ENCODE results near the gene FADS6.

Gene FADS6, protein sequence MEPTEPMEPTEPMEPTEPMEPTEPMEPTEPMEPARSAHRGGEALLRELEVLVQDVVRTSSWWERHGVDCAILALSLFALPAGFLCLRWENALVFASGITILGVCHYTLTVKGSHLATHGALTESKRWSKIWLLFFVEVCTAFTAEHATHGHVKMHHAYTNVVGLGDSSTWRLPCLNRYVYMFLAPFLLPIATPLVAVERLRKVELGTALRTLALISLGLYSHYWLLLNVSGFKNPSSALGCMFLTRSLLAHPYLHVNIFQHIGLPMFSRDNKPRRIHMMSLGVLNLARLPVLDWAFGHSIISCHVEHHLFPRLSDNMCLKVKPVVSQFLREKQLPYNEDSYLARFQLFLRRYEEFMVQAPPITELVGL

DNA sequence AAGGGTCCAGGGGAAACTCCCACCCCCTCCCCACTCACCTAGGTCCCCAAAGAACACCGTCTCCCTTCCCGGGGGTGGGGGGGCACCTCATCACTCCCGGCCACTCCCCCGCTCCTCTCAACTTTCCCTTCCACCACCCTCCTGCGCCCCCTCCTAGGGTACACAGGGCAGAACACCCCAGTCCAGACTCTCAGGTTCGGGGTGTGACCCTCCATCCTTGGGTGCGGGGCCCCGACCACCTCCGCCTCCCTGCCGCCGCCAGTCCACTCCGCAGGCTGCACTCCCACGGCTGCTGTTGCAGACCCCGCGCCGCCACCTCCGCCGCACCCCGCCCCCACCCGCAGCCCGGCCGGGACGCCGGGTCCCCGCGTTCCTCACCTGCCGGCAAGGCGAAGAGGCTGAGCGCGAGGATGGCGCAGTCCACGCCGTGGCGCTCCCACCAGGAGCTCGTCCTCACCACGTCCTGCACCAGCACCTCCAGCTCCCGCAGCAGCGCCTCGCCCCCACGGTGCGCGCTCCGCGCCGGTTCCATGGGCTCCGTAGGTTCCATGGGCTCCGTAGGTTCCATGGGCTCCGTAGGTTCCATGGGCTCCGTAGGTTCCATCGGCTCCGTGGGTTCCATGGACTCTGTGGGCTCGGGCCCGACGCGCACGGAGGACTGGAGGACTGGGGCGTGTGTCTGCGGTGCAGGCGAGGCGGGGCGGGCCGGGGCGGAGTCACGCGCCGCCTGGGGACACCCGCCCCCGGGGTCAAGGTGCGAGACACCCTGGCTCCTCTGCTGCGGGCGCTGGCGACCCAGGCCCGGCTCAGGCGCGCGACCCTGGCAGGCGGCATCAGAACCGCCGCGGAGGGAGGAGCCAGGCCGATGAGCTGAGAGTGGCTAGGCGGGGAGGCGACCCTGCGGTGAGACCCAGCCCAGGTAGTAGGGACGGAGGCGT is at the start of gene FADS6:
Gene FADS6 (minus strand): TSS at position 660 of the 938 bp plus-strand sequence. CDS start 38 bp downstream, at position 622.
- TF ChIP-seq, protein P1, sequence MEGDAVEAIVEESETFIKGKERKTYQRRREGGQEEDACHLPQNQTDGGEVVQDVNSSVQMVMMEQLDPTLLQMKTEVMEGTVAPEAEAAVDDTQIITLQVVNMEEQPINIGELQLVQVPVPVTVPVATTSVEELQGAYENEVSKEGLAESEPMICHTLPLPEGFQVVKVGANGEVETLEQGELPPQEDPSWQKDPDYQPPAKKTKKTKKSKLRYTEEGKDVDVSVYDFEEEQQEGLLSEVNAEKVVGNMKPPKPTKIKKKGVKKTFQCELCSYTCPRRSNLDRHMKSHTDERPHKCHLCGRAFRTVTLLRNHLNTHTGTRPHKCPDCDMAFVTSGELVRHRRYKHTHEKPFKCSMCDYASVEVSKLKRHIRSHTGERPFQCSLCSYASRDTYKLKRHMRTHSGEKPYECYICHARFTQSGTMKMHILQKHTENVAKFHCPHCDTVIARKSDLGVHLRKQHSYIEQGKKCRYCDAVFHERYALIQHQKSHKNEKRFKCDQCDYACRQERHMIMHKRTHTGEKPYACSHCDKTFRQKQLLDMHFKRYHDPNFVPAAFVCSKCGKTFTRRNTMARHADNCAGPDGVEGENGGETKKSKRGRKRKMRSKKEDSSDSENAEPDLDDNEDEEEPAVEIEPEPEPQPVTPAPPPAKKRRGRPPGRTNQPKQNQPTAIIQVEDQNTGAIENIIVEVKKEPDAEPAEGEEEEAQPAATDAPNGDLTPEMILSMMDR (conservative IDR thresholded peaks at IDR 0.05; ENCODE audit: low read depth, low read length), result no peak
- H3K4me3 ChIP-seq (ENCODE audit: low read depth, low read length), result no peak within 1 kb of the TSS
- no peak for DNase-seq (ENCODE audit: low read depth)

DNA sequence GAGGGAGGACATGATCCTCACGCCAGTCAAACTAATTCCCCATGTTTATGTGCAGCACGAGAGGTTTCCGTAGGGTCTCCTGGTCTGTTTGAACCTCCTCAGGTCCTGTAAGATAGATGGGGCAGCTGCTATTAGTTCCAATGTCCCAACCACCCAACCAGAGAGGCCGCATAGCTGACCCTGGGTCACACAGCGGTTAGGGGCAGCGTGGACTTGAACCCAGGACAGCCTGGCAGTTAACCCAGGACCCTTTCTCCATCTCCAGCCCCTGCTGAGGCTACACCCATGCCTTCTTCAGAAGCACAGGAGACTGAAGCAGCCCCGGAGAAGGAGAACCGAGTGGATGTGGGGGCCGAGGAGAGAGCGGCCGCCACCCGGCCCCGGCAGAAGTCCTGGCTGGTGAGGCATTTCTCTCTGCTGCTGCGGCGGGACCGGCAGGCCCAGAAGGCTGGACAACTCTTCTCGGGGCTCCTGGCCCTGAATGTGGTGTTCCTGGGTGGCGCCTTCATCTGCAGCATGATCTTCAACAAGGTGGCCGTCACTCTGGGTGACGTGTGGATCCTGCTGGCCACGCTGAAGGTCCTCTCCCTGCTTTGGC is 47.8 kb upstream of the FADS6 start:
- TF ChIP-seq, protein P1 (conservative IDR thresholded peaks at IDR 0.05; ENCODE audit: low read depth, low read length), result no peak
- DNase-seq (ENCODE audit: low read depth), result no peak
- H3K4me3 ChIP-seq (ENCODE audit: low read depth, low read length), result no peak overlapping the region

DNA sequence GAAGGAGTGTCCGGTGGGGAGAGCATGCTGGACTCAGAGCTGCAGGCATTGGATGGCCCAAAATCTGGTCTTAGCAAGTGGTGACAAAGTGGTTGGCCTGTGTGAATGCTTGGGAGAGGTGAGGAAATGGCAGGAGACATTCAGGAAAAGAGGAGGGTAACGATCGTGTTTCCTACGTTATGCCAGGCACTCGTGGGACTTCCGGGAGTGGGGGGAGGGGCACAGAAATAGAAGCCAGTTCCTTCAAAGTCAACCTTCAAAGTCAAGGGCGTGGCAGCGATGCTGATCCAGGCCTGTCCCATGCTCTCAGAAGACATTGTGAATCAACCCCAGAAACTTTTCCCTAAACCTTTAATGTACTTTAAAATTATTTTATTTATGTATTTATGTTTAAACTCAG is 46.1 kb upstream of the FADS6 start:
- TF ChIP-seq, protein P1 (conservative IDR thresholded peaks at IDR 0.05; ENCODE audit: low read depth, low read length), result no peak
- no peak overlapping the region for H3K4me3 ChIP-seq (ENCODE audit: low read depth, low read length)

DNA sequence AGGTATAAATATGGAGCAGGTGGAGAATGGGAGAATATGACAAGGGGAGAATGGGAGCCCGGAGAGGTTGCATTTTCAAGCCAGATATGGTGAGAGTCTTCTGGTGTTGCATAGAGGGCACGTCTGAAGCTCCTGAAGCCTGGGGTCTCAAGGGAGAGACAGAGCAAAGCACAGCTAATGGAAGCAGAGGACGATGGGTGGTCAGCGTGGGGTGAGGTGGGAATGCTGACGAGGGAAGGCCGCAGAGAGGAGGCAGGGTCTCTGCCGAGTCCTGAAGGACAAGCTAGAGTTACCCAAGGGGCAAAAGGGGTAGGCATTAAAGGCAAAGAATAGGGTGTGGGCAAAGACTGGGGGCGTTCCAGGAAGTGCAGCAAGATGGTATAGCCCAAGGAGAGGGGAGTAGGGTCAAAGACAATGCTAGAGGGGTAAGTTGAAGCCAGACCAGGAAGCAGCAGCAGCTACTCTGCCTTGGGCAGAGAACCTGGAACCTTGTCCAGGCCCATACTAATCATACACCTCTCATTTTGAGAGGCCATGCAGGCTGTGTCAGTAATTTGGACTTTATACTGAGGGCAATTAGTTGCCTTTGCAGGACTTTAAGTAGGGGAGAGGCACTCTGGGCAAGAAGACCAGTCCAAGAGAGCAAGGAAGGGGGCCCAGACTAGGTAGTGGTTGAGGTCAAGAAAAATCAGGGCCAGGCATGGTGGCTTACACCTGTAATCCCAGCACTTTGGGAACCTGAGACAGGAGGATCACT is 44.9 kb upstream of the FADS6 start:
- TF ChIP-seq, protein P1 (conservative IDR thresholded peaks at IDR 0.05; ENCODE audit: low read depth, low read length), result no peak
- no peak for DNase-seq (ENCODE audit: low read depth)
- no peak overlapping the region for H3K4me3 ChIP-seq (ENCODE audit: low read depth, low read length)

More for the DNA sequence above, 46.1 kb upstream of the FADS6 start:
- DNase-seq (ENCODE audit: low read depth), result no peak

DNA sequence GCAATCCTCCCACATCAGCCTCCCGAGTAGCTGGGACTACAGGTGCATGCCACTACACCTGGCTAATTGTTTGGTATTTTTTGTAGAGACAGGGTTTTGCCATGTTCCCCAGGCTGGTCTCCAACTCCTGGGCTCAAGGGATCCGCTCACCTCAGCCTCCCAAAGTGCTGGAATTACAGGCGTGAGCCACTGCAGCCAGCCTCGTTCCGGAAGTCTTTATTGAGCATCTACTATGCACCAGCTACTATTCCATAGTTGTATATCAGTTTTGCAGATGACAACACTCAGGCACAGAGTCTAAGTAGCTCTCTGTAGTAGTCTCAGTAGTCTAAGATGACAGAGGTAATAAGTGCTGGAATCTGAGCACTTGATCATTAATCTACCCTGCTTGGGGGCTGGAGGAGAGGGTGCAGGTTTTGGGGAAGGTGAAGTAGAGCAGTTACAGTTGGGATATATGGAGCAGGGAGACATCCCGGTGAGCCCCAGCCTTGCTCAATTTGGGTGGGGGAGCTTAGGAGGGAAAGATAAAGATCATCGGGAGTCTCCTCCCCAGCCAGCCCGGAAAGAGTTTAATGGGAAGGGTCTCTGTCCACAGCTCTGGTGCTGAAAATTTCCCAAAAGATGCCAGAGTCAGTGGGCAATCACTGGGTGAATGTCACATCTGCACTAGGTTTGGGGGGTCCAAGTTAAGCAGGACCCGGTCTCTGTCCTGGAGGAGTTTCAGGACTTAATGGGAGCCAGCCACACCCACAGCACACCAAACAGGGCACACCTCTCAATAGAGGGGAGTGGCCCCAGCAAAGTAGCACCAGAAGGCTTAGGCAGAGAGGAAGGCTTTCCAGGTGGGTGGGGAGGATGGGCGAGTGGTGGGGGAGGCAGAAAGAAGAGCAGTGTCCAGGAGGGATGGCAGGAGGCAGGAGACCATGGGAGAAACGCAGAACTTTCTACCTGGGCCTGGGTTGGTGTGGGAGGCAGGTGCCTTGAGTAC is 43.9 kb upstream of the FADS6 start:
- peak; percentile 4 for DNase-seq (ENCODE audit: low read depth)
- TF ChIP-seq, protein P1 (conservative IDR thresholded peaks at IDR 0.05; ENCODE audit: low read depth, low read length), result no peak
- no peak overlapping the region for H3K4me3 ChIP-seq (ENCODE audit: low read depth, low read length)
